Caco-2 (cell line): ENCODE results near the gene CCDC9B. TPM values are rescaled to one million over a fixed set of nuclear protein-coding genes. Genes with fewer than 3 reads are reported as not detected.
A peak's percentile ranks its signal among the peaks of the same experiment; 100 is the strongest.

ENCODE experiments used
- BruUV-seq: library from RNA; stranded (reverse); fragments of 400-500 nt; replicated peaks from 2 replicates; lab custom pipeline; 2021; lab: Mats Ljungman, UMichigan
- CTCF ChIA-PET: fragments of 300-600 bp; sonication (Branson Sonifier 250); formaldehyde crosslinking; loops from one replicate; lab custom pipeline; 2022; ENCODE audit warnings: antibody characterized with exemption; lab: Charles Lee
- POLR2A ChIA-PET: fragments of 300-600 bp; sonication (Branson Sonifier 250); formaldehyde crosslinking; loops from one replicate; lab custom pipeline; 2022; ENCODE audit warnings: antibody characterized with exemption; lab: Charles Lee
- DNase-seq, 2 experiments: peaks; one replicate each; pipeline versions ENCODE4 v3.0.0 to v3.0.0-alpha.2; 2020 to 2022
- H3K27me3 ChIP-seq: replicated peaks from 2 replicates; pipeline ENCODE4 v1.6.0; 2011; ENCODE audit warnings: low read length; ENCODE audit not compliant: control insufficient read depth, insufficient read depth
- H3K36me3 ChIP-seq: 2 replicates; pipeline ENCODE4 v1.5.1; 2011; ENCODE audit warnings: low read length; ENCODE audit not compliant: control insufficient read depth, insufficient read depth
- H3K4me1 ChIP-seq: fragments of 250-450 bp; sonication (Bioruptor Pico); 2 replicates; pipeline ENCODE4 v1.5.1; 2020; ENCODE audit warnings: mild to moderate bottlenecking
- H3K4me3 ChIP-seq: 2 replicates; pipeline ENCODE4 v1.5.1; 2011; ENCODE audit warnings: low read depth, mild to moderate bottlenecking, control low read depth, low read length
- H3K9me3 ChIP-seq: fragments of 250-450 bp; sonication (Bioruptor Pico); 2 replicates; pipeline ENCODE4 v1.5.1; 2020; ENCODE audit warnings: mild to moderate bottlenecking, moderate library complexity
- H3K27ac Mint-ChIP-seq: one replicate; pipeline ENCODE4 v1.8.0; 2022; ENCODE audit warnings: mixed read lengths; ENCODE audit not compliant: unreplicated experiment
- H3K27me3 Mint-ChIP-seq: one replicate; pipeline ENCODE4 v1.8.0; 2022; ENCODE audit warnings: mixed read lengths; ENCODE audit not compliant: insufficient read depth, unreplicated experiment
- H3K36me3 Mint-ChIP-seq: one replicate; pipeline ENCODE4 v1.8.0; 2022; ENCODE audit warnings: mild to moderate bottlenecking, mixed read lengths; ENCODE audit not compliant: insufficient read depth, unreplicated experiment
- H3K4me1 Mint-ChIP-seq: one replicate; pipeline ENCODE4 v1.8.0; 2022; ENCODE audit warnings: low read depth, mixed read lengths; ENCODE audit not compliant: unreplicated experiment
- H3K4me3 Mint-ChIP-seq: one replicate; pipeline ENCODE4 v1.8.0; 2022; ENCODE audit warnings: mild to moderate bottlenecking, moderate library complexity, mixed read lengths; ENCODE audit not compliant: unreplicated experiment
- H3K9me3 Mint-ChIP-seq: one replicate; pipeline ENCODE4 v1.8.0; 2022; ENCODE audit warnings: mixed read lengths; ENCODE audit not compliant: unreplicated experiment
- intact Hi-C: fragments of 100-400 bp; cut with micrococcal nuclease; formaldehyde crosslinking; loops from one replicate; pipeline ENCODE4 v1.10.0; 2022; ENCODE audit not compliant: unreplicated experiment
- total RNA-seq: library from RNA; stranded (reverse); gene quantifications from 2 replicates; pipeline ENCODE4 v1.2.3, GENCODE V29; 2022
- TF ChIP-seq, protein P1 (sequence below), 2 experiments: fragments of 200-600 bp in 1 of 2; IDR thresholded peaks; 1 replicate in 1 of 2; 2 replicates in 1 of 2; pipeline versions ENCODE4 v1.5.1 to v1.8.0; 2011 to 2022; ENCODE audit warnings: antibody characterized with exemption in 1 of 2, control low read depth in 1 of 2, inconsistent platforms in 1 of 2, low read depth in 1 of 2, low read length in 1 of 2, mild to moderate bottlenecking in 1 of 2, moderate library complexity in 1 of 2; ENCODE audit not compliant: insufficient read depth in 1 of 2, severe bottlenecking in 1 of 2, unreplicated experiment in 1 of 2

CCDC9B gene
- total RNA-seq, 1 experiment from 2014 or later: 0.86 TPM

DNA sequence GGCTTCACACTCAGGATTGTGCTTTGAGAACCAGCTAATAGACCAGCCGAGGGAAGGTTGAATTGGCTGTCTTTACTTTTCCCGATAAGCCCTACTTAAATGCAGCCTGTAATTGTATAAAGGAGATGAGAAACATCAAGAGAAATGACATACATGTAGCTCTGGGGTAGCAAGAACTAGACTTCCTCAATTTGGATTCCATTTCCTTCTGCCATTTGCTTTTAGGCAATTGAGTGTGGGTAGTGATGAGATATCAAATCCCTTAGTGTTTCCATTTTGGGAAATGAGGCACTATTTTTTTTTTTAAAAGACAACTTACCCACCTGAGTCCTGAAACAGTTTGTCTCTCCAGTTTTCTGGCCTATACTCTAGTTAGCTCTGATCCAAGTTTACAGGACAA is 15.0 kb downstream of the CCDC9B start:
- H3K4me1 ChIP-seq: peaks cover 15% of the 10 kb centered on the region
- H3K9me3 ChIP-seq: no peaks in the 10 kb centered on the region
- no peak overlapping the region for H3K4me3 Mint-ChIP-seq
- no peak for DNase-seq
- intact Hi-C loops: no loop called here
- H3K4me1 Mint-ChIP-seq: peaks cover 17% of the 10 kb centered on the region
- peaks cover 1% of the 10 kb centered on the region; the same call in 1 of the 2 replicates for H3K36me3 ChIP-seq
- TF ChIP-seq, protein P1, sequence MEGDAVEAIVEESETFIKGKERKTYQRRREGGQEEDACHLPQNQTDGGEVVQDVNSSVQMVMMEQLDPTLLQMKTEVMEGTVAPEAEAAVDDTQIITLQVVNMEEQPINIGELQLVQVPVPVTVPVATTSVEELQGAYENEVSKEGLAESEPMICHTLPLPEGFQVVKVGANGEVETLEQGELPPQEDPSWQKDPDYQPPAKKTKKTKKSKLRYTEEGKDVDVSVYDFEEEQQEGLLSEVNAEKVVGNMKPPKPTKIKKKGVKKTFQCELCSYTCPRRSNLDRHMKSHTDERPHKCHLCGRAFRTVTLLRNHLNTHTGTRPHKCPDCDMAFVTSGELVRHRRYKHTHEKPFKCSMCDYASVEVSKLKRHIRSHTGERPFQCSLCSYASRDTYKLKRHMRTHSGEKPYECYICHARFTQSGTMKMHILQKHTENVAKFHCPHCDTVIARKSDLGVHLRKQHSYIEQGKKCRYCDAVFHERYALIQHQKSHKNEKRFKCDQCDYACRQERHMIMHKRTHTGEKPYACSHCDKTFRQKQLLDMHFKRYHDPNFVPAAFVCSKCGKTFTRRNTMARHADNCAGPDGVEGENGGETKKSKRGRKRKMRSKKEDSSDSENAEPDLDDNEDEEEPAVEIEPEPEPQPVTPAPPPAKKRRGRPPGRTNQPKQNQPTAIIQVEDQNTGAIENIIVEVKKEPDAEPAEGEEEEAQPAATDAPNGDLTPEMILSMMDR (IDR thresholded peaks at IDR 0.05; ENCODE audit: insufficient read depth in 1 of 2, low read depth in 1 of 2, low read length in 1 of 2, severe bottlenecking in 1 of 2, unreplicated experiment in 1 of 2): no peak
- H3K27me3 Mint-ChIP-seq: no peaks in the 10 kb centered on the region
- no peaks in the 10 kb centered on the region for H3K9me3 Mint-ChIP-seq
- TSS peak; percentile 41 for BruUV-seq
- no peaks in the 10 kb centered on the region for H3K27me3 ChIP-seq
- no peak overlapping the region for H3K27ac Mint-ChIP-seq
- H3K36me3 Mint-ChIP-seq: peaks cover 6% of the 10 kb centered on the region
- ChIA-PET CTCF (interaction anchor here (1.4 kb wide), 2 partner anchors 10 to 12 kb away, joined by 5 to 6 read pairs; no protein-coding TSS in a partner anchor), POLR2A (no interaction called here)
- H3K4me3 ChIP-seq: no peak overlapping the region

DNA sequence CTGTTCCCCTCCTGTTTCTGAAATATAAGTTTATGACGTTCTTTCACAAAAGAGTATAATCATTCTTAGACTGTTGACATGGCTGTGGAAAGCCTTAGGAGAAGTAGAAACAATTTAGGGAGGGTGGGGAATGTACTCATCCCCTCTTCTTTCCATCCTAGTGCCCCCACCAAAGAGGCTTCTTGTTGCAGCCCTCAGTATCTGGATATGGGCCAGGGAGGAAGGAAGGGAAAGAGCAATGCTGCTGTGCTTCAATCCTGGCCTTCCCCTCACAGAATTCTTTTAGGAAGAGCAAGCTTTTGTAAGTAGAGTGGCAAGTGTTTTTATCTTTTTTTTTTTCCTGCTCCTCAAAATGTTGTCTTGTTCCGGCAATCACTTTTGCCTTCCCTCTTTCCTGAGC is 15.6 kb downstream of the CCDC9B start:
- Histone ChIP-seq H3K27me3 (no peaks in the 10 kb centered on the region), H3K4me1 (peaks cover 20% of the 10 kb centered on the region), H3K4me3 (peak overlapping the region; percentile 74; the same call in 1 of the 2 replicates), H3K9me3 (no peaks in the 10 kb centered on the region), H3K36me3 (peaks cover 1% of the 10 kb centered on the region; the same call in 1 of the 2 replicates)
- BruUV-seq: no TSS peak
- TF ChIP-seq, protein P1 (IDR thresholded peaks at IDR 0.05; ENCODE audit: insufficient read depth in 1 of 2, low read depth in 1 of 2, low read length in 1 of 2, severe bottlenecking in 1 of 2, unreplicated experiment in 1 of 2): no peak
- Mint-ChIP-seq H3K36me3 (peaks cover 6% of the 10 kb centered on the region), H3K27me3 (no peaks in the 10 kb centered on the region), H3K9me3 (no peaks in the 10 kb centered on the region), H3K4me3 (peak overlapping the region; percentile 66), H3K27ac (no peak overlapping the region), H3K4me1 (peaks cover 21% of the 10 kb centered on the region)
- POLR2A ChIA-PET: no interaction called here
- no peak for DNase-seq
- intact Hi-C loops: no loop called here
- CTCF ChIA-PET: interaction anchor here (1.4 kb wide), 2 partner anchors 10 to 12 kb away, joined by 5 to 6 read pairs; no protein-coding TSS in a partner anchor

DNA sequence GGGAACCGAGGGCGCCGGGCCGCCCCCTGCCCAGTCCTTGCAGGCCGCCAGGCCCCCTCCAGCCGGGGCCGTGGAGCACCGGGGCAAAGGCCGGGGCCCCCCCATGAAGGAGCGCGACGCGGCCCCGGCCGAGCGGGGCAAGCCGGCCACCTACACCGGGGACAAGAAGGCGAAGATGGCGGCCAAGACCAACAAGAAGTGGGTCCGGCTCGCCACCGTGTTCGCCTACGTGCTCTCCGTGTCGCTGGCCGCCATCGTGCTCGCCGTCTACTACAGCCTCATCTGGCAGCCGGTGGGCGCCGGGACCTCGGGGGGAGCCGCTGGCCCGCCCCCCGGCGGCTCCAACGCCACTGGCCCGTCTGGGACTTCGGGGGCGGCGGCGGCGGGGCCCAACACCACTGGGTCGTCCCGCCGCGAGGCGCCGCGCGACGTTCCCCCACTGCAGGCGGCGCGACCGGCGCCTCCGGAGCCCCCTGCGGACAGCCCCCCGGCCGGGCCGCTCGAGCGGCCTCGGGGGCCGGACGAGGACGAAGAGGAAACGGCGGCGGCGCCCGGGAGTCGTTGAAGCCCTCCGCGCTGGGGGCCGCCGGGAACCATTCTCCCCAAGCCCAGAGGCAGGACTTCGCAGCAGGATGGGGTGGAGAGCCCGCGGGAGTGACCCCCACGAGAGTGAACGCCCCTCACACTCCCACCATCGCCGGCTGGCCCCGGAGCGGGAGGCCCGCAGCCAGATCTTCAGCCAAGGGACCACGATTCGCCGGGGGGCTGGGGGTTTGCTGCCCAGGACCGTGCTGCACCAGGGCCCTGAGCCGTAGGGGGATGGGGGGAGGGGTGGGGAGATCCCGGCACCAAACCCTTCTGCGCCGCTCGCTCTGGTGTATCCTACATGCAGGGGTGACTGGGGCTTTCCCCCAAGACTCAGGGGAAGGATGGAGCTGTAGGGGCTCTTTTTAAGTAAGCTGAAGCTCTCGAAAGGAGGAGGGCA is 16.5 kb downstream of the CCDC9B start:
- Mint-ChIP-seq H3K4me3 (peak overlapping the region; percentile 66), H3K27me3 (no peaks in the 10 kb centered on the region), H3K4me1 (peaks cover 25% of the 10 kb centered on the region), H3K9me3 (no peaks in the 10 kb centered on the region), H3K36me3 (peaks cover 6% of the 10 kb centered on the region), H3K27ac (no peak overlapping the region)
- Histone ChIP-seq H3K27me3 (no peaks in the 10 kb centered on the region), H3K36me3 (peaks cover 1% of the 10 kb centered on the region; the same call in 1 of the 2 replicates), H3K4me3 (peak overlapping the region; percentile 74), H3K9me3 (no peaks in the 10 kb centered on the region), H3K4me1 (peaks cover 20% of the 10 kb centered on the region)
- peak in 1 of 2 experiments; percentile 29 for DNase-seq
- CTCF ChIA-PET: interaction anchor here (1.4 kb wide), 3 partner anchors 11 to 45 kb away, joined by 5 to 6 read pairs (median 5); no protein-coding TSS in a partner anchor
- POLR2A ChIA-PET: no interaction called here
- TF ChIP-seq, protein P1 (IDR thresholded peaks at IDR 0.05; ENCODE audit: insufficient read depth in 1 of 2, low read depth in 1 of 2, low read length in 1 of 2, severe bottlenecking in 1 of 2, unreplicated experiment in 1 of 2): no peak
- intact Hi-C loops: loop anchor here (5.0 kb wide), 1 partner anchor 98 kb away; no protein-coding TSS in a partner anchor
- no TSS peak for BruUV-seq
